Measurements from ENCODE around the gene DNM1L.
"Not testable (repeated sequence)": the region's sequence is repeated elsewhere in the genome, so short reads cannot be mapped to it uniquely, and the experiment has no call there.

- TF ChIP-seq CTCF, POLR2A, POLR2AphosphoS5, EP300 (IDR thresholded peaks at IDR 0.05): not testable (repeated sequence)
Observed at GRCh38 chr12:32699437-32699836, 20.3 kb downstream of the DNM1L start.
